HG02852 (cell line): ENCODE measurements around the gene INTS11.
"Not testable (repeated sequence)": the region's sequence is repeated elsewhere in the genome, so short reads cannot be mapped to it uniquely, and the experiment has no call there.

Experiments used
- ATAC-seq: cut with Tn5 transposase; IDR thresholded peaks from one replicate; pipeline ENCODE4 v1.9.1; 2021; ENCODE audit warnings: mild to moderate bottlenecking, moderate library complexity; ENCODE audit not compliant: unreplicated experiment

Gene INTS11

GRCh38 chr1:1331068-1331965, 6.9 kb upstream of the INTS11 start, which contains the start of gene TAS1R3:
TSS of gene TAS1R3 (plus strand) at chr1:1331280. CDS start at chr1:1331346, 66 bp downstream.
- ATAC-seq: no peak

- no peak for ATAC-seq
Observed at GRCh38 chr1:1330366-1331067, 6.1 kb upstream of the INTS11 start.

GRCh38 chr1:1329304-1330210, 5.1 kb upstream of the INTS11 start:
- ATAC-seq: no peak

GRCh38 chr1:1328254-1328653, 3.8 kb upstream of the INTS11 start:
- no peak for ATAC-seq

GRCh38 chr1:1327291-1327690, 2.8 kb upstream of the INTS11 start:
- no peak for ATAC-seq

GRCh38 chr1:1326075-1326605, 1.7 kb upstream of the INTS11 start:
- ATAC-seq: no peak

- no peak for ATAC-seq
Observed at GRCh38 chr1:1325288-1326074, 1.0 kb upstream of the INTS11 start.

GRCh38 chr1:1324084-1324523, 356 bp downstream of the INTS11 start:
- peak; percentile 31 for ATAC-seq

- no peak for ATAC-seq
Observed at GRCh38 chr1:1322952-1323351, 1.5 kb downstream of the INTS11 start.

- no peak for ATAC-seq
Observed at GRCh38 chr1:1322418-1322817, 2.0 kb downstream of the INTS11 start.

- ATAC-seq: no peak
Observed at GRCh38 chr1:1321477-1321876, 3.0 kb downstream of the INTS11 start.

- no peak for ATAC-seq
Observed at GRCh38 chr1:1320666-1321448, 3.6 kb downstream of the INTS11 start.

- no peak for ATAC-seq
Observed at GRCh38 chr1:1319646-1319941, 4.9 kb downstream of the INTS11 start.

- ATAC-seq: no peak
Observed at GRCh38 chr1:1318777-1319645, 5.4 kb downstream of the INTS11 start.

- ATAC-seq: no peak
Observed at GRCh38 chr1:1318131-1318652, 6.3 kb downstream of the INTS11 start.

GRCh38 chr1:1317420-1317819, 7.0 kb downstream of the INTS11 start:
- no peak for ATAC-seq

- ATAC-seq: not testable (repeated sequence)
Observed at GRCh38 chr1:1316199-1316598, 8.3 kb downstream of the INTS11 start.

- ATAC-seq: no peak
Observed at GRCh38 chr1:1315435-1315954, 9.0 kb downstream of the INTS11 start.
